ENCODE data around the gene UBR4. TPM values are rescaled to one million over a fixed set of nuclear protein-coding genes. Genes with fewer than 3 reads are reported as not detected.

The UBR4 gene
- total RNA-seq, 2 donors from 2014 or later, result 148 to 151 TPM

GRCh38 chr1:19049128-19049768, 160.8 kb downstream of the UBR4 start:
- H3K36me3 Mint-ChIP-seq (ENCODE audit: low read depth), result no peaks in the 10 kb centered on the region
- 91 to 95% methylated on average over 15 of the region's 15 CpGs for WGBS, 2 experiments (ENCODE audit: insufficient coverage in 1 of 2, insufficient read length in 1 of 2)
- Histone ChIP-seq H3K4me3 (ENCODE audit: low read length) (no peak overlapping the region), H3K9me3 (ENCODE audit: control insufficient read depth, low read length) (no peaks in the 10 kb centered on the region), H3K27ac (ENCODE audit: low read depth, low read length) (no peak overlapping the region), H3K27me3 (ENCODE audit: control insufficient read depth, insufficient read depth, low read length, poor library complexity, severe bottlenecking) (no peaks in the 10 kb centered on the region), H3K9ac (ENCODE audit: extremely low read depth, low read length, poor library complexity, severe bottlenecking) (no peak overlapping the region), H3K36me3 (ENCODE audit: control insufficient read depth, insufficient read depth, low read length) (no peaks in the 10 kb centered on the region), H3K4me1 (ENCODE audit: control insufficient read depth, insufficient read depth, low read length) (peaks cover 2% of the 10 kb centered on the region)
- no peak for TF ChIP-seq CTCF (conservative IDR thresholded peaks at IDR 0.05)
- no peak overlapping the region for H3K27ac Mint-ChIP-seq
- DNase-seq, result peak; percentile 23
- peaks cover 4% of the 10 kb centered on the region for H3K27me3 Mint-ChIP-seq (ENCODE audit: insufficient read depth)
- no peaks in the 10 kb centered on the region for H3K9me3 Mint-ChIP-seq
- H3K4me1 Mint-ChIP-seq, result peaks cover 6% of the 10 kb centered on the region
- H3K4me3 Mint-ChIP-seq, result no peak overlapping the region

DNA sequence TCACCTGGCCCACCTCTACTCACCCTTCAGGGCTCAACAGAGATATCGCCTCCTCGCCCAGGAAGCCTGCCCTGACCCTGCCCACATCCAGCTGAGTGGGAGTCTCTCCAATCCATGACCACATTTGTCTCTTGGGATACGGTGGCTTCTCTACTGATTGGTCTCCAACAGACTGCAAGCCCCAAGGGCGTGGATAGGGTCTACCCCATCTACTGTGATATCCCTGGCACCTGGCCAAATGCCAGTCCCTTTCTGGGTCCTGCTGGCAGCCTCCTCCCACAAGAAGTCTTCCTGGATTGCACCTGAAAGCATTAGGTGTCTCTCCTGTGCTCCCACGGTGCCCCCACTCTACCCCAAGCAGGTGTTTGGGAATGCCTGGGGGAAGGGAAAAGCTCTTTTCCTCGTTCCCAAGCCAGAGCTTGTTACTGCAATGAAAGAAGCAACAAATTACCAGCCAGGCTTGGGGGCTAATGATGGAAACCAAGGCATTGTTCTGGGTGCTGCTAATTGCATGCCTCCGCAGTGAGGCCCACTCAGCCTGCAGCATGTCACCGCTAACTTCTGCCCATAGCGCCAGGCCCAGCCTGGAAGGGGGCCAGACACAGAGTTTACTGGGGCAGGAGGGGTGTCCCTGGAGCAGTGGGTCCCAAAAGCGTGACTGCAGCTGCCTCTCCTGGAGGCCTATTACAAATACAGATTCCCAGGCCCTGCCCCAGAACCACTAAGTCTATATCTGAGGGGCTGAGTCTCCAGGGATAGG, 162.9 kb downstream of the UBR4 start:
- Histone ChIP-seq H3K9me3 (ENCODE audit: control insufficient read depth, low read length) (no peaks in the 10 kb centered on the region), H3K27me3 (ENCODE audit: control insufficient read depth, insufficient read depth, low read length, poor library complexity, severe bottlenecking) (no peaks in the 10 kb centered on the region), H3K27ac (ENCODE audit: low read depth, low read length) (no peak overlapping the region), H3K4me1 (ENCODE audit: control insufficient read depth, insufficient read depth, low read length) (no peaks in the 10 kb centered on the region), H3K4me3 (ENCODE audit: low read length) (no peak overlapping the region), H3K36me3 (ENCODE audit: control insufficient read depth, insufficient read depth, low read length) (no peaks in the 10 kb centered on the region), H3K9ac (ENCODE audit: extremely low read depth, low read length, poor library complexity, severe bottlenecking) (no peak overlapping the region)
- peak; percentile 36 for DNase-seq
- peaks cover 4% of the 10 kb centered on the region for H3K4me1 Mint-ChIP-seq
- no peaks in the 10 kb centered on the region for H3K36me3 Mint-ChIP-seq (ENCODE audit: low read depth)
- WGBS, 2 experiments (ENCODE audit: insufficient coverage in 1 of 2, insufficient read length in 1 of 2), result 85 to 87% methylated on average over 10 of the region's 10 CpGs
- TF ChIP-seq CTCF (conservative IDR thresholded peaks at IDR 0.05), result no peak
- peaks cover 4% of the 10 kb centered on the region for H3K27me3 Mint-ChIP-seq (ENCODE audit: insufficient read depth)
- H3K4me3 Mint-ChIP-seq, result no peak overlapping the region
- no peaks in the 10 kb centered on the region for H3K9me3 Mint-ChIP-seq
- H3K27ac Mint-ChIP-seq, result no peak overlapping the region

- no peaks in the 10 kb centered on the region for H3K27me3 ChIP-seq (ENCODE audit: control insufficient read depth, insufficient read depth, low read length, poor library complexity, severe bottlenecking)
- peaks cover 6% of the 10 kb centered on the region for H3K27me3 Mint-ChIP-seq (ENCODE audit: insufficient read depth)
- no peak overlapping the region for H3K27ac Mint-ChIP-seq
- H3K4me3 Mint-ChIP-seq, result no peak overlapping the region
- H3K4me1 ChIP-seq (ENCODE audit: control insufficient read depth, insufficient read depth, low read length), result no peaks in the 10 kb centered on the region
- no peaks in the 10 kb centered on the region for H3K9me3 ChIP-seq (ENCODE audit: control insufficient read depth, low read length)
- TF ChIP-seq CTCF (conservative IDR thresholded peaks at IDR 0.05), result no peak
- no peaks in the 10 kb centered on the region for H3K36me3 ChIP-seq (ENCODE audit: control insufficient read depth, insufficient read depth, low read length)
- DNase-seq, result peak; percentile 42
- no peak overlapping the region for H3K4me3 ChIP-seq (ENCODE audit: low read length)
- H3K36me3 Mint-ChIP-seq (ENCODE audit: low read depth), result no peaks in the 10 kb centered on the region
- H3K27ac ChIP-seq (ENCODE audit: low read depth, low read length), result no peak overlapping the region
- H3K9me3 Mint-ChIP-seq, result no peaks in the 10 kb centered on the region
- H3K4me1 Mint-ChIP-seq, result peaks cover 4% of the 10 kb centered on the region
- WGBS, 2 experiments (ENCODE audit: insufficient coverage in 1 of 2, insufficient read length in 1 of 2), result 91 to 92% methylated on average over 13 to 18 of the region's 18 CpGs
- H3K9ac ChIP-seq (ENCODE audit: extremely low read depth, low read length, poor library complexity, severe bottlenecking), result no peak overlapping the region
These were observed 163.9 kb downstream of the UBR4 start for GRCh38 chr1:19045898-19046880.
